NT2/D1 (cell line): ENCODE measurements around the gene DPP6.

Source experiments
- DNase-seq: peaks from one replicate; pipeline ENCODE4 v3.0.0-alpha.2; 2011; ENCODE audit warnings: low read depth, low spot score
- H3K27me3 ChIP-seq: 2 replicates; pipeline ENCODE4 v1.6.0; 2011; ENCODE audit warnings: mild to moderate bottlenecking; ENCODE audit not compliant: insufficient read length, insufficient read depth
- H3K36me3 ChIP-seq: 2 replicates; pipeline ENCODE4 v1.6.1; 2011; ENCODE audit warnings: mild to moderate bottlenecking, low read length, mixed read lengths; ENCODE audit not compliant: insufficient read depth, insufficient read length
- H3K4me1 ChIP-seq: 2 replicates; pipeline ENCODE4 v1.5.1; 2011; ENCODE audit not compliant: insufficient read depth, insufficient read length
- H3K4me3 ChIP-seq: 2 replicates; pipeline ENCODE4 v1.5.1; 2011; ENCODE audit warnings: low read depth; ENCODE audit not compliant: insufficient read length
- H3K9ac ChIP-seq: 2 replicates; pipeline ENCODE4 v1.6.0; 2011; ENCODE audit warnings: low read depth; ENCODE audit not compliant: insufficient read length
- H3K9me3 ChIP-seq: 2 replicates; pipeline ENCODE4 v1.5.1; 2011; ENCODE audit warnings: mild to moderate bottlenecking, low read length; ENCODE audit not compliant: insufficient read depth
- SUZ12 ChIP-seq: IDR thresholded peaks from 2 replicates; pipeline ENCODE4 v1.6.1; 2011; ENCODE audit not compliant: insufficient read length, insufficient read depth; ENCODE audit errors: extremely low read depth
- YY1 ChIP-seq: IDR thresholded peaks from 2 replicates; pipeline ENCODE4 v1.6.1; 2011; ENCODE audit not compliant: insufficient read length, insufficient read depth
- ZNF274 ChIP-seq: IDR thresholded peaks from 2 replicates; pipeline ENCODE4 v1.6.1; 2011; ENCODE audit warnings: mild to moderate bottlenecking, low read depth, low read length

DPP6 gene

GRCh38 chr7:154437234-154437633 is 385.0 kb downstream of the DPP6 start:
- no peaks in the 10 kb centered on the region for H3K27me3 ChIP-seq
- TF ChIP-seq ZNF274 (no peak), YY1 (no peak), SUZ12 (no peak)

GRCh38 chr7:154438571-154439367 is 386.6 kb downstream of the DPP6 start:
- H3K4me3 ChIP-seq: no peak overlapping the region
- H3K9ac ChIP-seq: no peak overlapping the region
- no peaks in the 10 kb centered on the region for H3K9me3 ChIP-seq
- no peaks in the 10 kb centered on the region for H3K27me3 ChIP-seq
- H3K36me3 ChIP-seq: no peaks in the 10 kb centered on the region
- H3K4me1 ChIP-seq: peaks cover 4% of the 10 kb centered on the region
- no peak for TF ChIP-seq SUZ12
- TF ChIP-seq ZNF274: no peak
- TF ChIP-seq YY1: no peak
- DNase-seq: no peak

More at GRCh38 chr7:154437234-154437633, 385.0 kb downstream of the DPP6 start:
- Histone ChIP-seq H3K4me1 (no peaks in the 10 kb centered on the region), H3K4me3 (no peak overlapping the region), H3K36me3 (no peaks in the 10 kb centered on the region), H3K9me3 (no peaks in the 10 kb centered on the region), H3K9ac (no peak overlapping the region)
- no peak for DNase-seq

GRCh38 chr7:154440058-154440457 is 387.9 kb downstream of the DPP6 start:
- H3K27me3 ChIP-seq: no peaks in the 10 kb centered on the region
- DNase-seq: no peak
- no peak overlapping the region for H3K9ac ChIP-seq
- H3K4me1 ChIP-seq: peaks cover 4% of the 10 kb centered on the region
- H3K4me3 ChIP-seq: no peak overlapping the region
- no peaks in the 10 kb centered on the region for H3K9me3 ChIP-seq
- H3K36me3 ChIP-seq: no peaks in the 10 kb centered on the region
- TF ChIP-seq YY1 (no peak), ZNF274 (no peak), SUZ12 (no peak)

GRCh38 chr7:154440651-154441050 is 388.5 kb downstream of the DPP6 start:
- no peak for DNase-seq
- Histone ChIP-seq H3K9me3 (no peaks in the 10 kb centered on the region), H3K4me1 (peaks cover 4% of the 10 kb centered on the region), H3K9ac (no peak overlapping the region), H3K4me3 (no peak overlapping the region), H3K36me3 (no peaks in the 10 kb centered on the region), H3K27me3 (no peaks in the 10 kb centered on the region)
- TF ChIP-seq YY1 (no peak), SUZ12 (no peak), ZNF274 (no peak)

- H3K9me3 ChIP-seq: no peaks in the 10 kb centered on the region
- no peak overlapping the region for H3K4me3 ChIP-seq
- no peaks in the 10 kb centered on the region for H3K36me3 ChIP-seq
- H3K4me1 ChIP-seq: peaks cover 4% of the 10 kb centered on the region
- no peaks in the 10 kb centered on the region for H3K27me3 ChIP-seq
- DNase-seq: no peak
- H3K9ac ChIP-seq: no peak overlapping the region
- TF ChIP-seq SUZ12 (no peak), ZNF274 (no peak), YY1 (no peak)
Observed at GRCh38 chr7:154441811-154442210, 389.6 kb downstream of the DPP6 start.

- DNase-seq: no peak
- TF ChIP-seq YY1: no peak
- TF ChIP-seq SUZ12: no peak
- no peak for TF ChIP-seq ZNF274
- Histone ChIP-seq H3K27me3 (no peaks in the 10 kb centered on the region), H3K36me3 (no peaks in the 10 kb centered on the region), H3K9me3 (no peaks in the 10 kb centered on the region), H3K9ac (no peak overlapping the region), H3K4me3 (no peak overlapping the region), H3K4me1 (peaks cover 4% of the 10 kb centered on the region)
Observed at GRCh38 chr7:154442939-154443338, 390.7 kb downstream of the DPP6 start.

GRCh38 chr7:154450451-154450850 is 398.3 kb downstream of the DPP6 start:
- DNase-seq: no peak
- Histone ChIP-seq H3K4me1 (no peaks in the 10 kb centered on the region), H3K36me3 (no peaks in the 10 kb centered on the region), H3K9ac (no peak overlapping the region), H3K4me3 (no peak overlapping the region), H3K27me3 (no peaks in the 10 kb centered on the region), H3K9me3 (no peaks in the 10 kb centered on the region)
- TF ChIP-seq YY1 (no peak), SUZ12 (no peak), ZNF274 (no peak)
